ENCODE data around the gene CCNL2. TPM values are rescaled to one million over a fixed set of nuclear protein-coding genes. Genes with fewer than 3 reads are reported as not detected.
A peak's percentile ranks its signal among the peaks of the same experiment; 100 is the strongest.

The CCNL2 gene
- total and polyA plus RNA-seq, 2 of the 13 experiments (the other 11 are each of a cell fraction or from before 2014, with no cell fraction given) = 105 to 340 TPM

DNA sequence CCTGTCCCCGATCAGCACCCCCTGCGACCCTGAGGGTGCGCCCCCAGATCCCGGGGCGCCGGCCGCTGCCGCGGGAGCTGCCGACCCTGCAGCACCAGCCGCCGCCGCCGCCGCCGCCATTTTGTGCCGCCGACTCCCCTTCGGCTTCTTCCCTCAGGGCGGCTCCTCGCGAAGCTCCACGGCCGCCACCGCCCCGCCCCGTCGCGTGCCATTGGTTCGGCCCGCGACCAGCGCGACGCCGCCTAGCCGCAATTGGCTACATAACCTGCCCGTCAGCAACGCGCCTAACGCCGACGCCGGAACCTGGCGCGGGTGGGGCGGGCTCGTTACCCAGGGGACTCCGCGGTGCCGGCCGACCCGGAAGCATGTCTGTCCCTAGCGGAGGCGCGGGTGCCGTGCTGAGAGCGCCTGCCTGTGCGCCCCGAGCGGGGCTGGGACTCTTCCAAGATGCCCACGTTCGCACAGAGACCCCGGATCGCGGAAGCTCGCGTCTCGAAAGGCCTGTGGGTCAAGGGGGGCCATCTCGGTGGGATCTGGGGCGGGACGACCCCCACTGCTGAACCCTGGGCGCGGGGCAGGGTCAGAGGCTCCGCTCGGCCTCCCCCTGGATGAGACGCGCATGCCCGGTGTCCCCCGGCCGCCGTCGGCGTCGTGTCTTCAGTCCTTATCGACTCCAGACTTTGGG lies at the start of gene CCNL2 (continued):
- TF ChIP-seq KLF15 (CRISPR knock-in tag; IDR thresholded peaks at IDR 0.05; ENCODE audit: borderline replicate concordance) (no peak; the same call in 1 of the 2 replicates), ARNT (IDR thresholded peaks at IDR 0.05) (no peak), REL (CRISPR knock-in tag; conservative IDR thresholded peaks at IDR 0.05) (no peak), DNMT3B (CRISPR knock-in tag; conservative IDR thresholded peaks at IDR 0.05) (no peak), ZNF720 (CRISPR knock-in tag; IDR thresholded peaks at IDR 0.05) (no peak), JUND (CRISPR knock-in tag; IDR thresholded peaks at IDR 0.05) (no peak), ZNF180 (CRISPR knock-in tag; IDR thresholded peaks at IDR 0.05; ENCODE audit: borderline replicate concordance, low read depth) (no peak; the same call in 1 of the 2 replicates), SRSF1 (optimal IDR thresholded peaks at IDR 0.05; ENCODE audit: low read depth, low read length) (peak; percentile 70), KDM5A (IDR thresholded peaks at IDR 0.05; ENCODE audit: borderline replicate concordance, low read length) (no peak), LCORL (IDR thresholded peaks at IDR 0.05) (no peak), LCORL (CRISPR knock-in tag; IDR thresholded peaks at IDR 0.05) (peak; percentile 55; the same call in 1 of the 2 replicates), RXRB (CRISPR knock-in tag; IDR thresholded peaks at IDR 0.05; ENCODE audit: borderline replicate concordance) (peak; percentile 49), GATAD2A (CRISPR knock-in tag; IDR thresholded peaks at IDR 0.05) (no peak), DR1 (CRISPR knock-in tag; IDR thresholded peaks at IDR 0.05) (peak; percentile 79), SMC3 (IDR thresholded peaks at IDR 0.05; ENCODE audit: low read length) (no peak; the same call in 1 of the 2 replicates), ZNF256 (CRISPR knock-in tag; conservative IDR thresholded peaks at IDR 0.05) (no peak), KAT7 (CRISPR knock-in tag; IDR thresholded peaks at IDR 0.05; ENCODE audit: borderline replicate concordance) (peak; percentile 63; the same call in 1 of the 2 replicates), ZNF619 (CRISPR knock-in tag; IDR thresholded peaks at IDR 0.05) (no peak)
- TF ChIP-seq, protein P1, sequence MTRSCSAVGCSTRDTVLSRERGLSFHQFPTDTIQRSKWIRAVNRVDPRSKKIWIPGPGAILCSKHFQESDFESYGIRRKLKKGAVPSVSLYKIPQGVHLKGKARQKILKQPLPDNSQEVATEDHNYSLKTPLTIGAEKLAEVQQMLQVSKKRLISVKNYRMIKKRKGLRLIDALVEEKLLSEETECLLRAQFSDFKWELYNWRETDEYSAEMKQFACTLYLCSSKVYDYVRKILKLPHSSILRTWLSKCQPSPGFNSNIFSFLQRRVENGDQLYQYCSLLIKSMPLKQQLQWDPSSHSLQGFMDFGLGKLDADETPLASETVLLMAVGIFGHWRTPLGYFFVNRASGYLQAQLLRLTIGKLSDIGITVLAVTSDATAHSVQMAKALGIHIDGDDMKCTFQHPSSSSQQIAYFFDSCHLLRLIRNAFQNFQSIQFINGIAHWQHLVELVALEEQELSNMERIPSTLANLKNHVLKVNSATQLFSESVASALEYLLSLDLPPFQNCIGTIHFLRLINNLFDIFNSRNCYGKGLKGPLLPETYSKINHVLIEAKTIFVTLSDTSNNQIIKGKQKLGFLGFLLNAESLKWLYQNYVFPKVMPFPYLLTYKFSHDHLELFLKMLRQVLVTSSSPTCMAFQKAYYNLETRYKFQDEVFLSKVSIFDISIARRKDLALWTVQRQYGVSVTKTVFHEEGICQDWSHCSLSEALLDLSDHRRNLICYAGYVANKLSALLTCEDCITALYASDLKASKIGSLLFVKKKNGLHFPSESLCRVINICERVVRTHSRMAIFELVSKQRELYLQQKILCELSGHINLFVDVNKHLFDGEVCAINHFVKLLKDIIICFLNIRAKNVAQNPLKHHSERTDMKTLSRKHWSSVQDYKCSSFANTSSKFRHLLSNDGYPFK (CRISPR knock-in tag; IDR thresholded peaks at IDR 0.05; ENCODE audit: borderline replicate concordance) = peak; percentile 56; the same call in 1 of the 2 replicates
- TF ChIP-seq, protein P2, sequence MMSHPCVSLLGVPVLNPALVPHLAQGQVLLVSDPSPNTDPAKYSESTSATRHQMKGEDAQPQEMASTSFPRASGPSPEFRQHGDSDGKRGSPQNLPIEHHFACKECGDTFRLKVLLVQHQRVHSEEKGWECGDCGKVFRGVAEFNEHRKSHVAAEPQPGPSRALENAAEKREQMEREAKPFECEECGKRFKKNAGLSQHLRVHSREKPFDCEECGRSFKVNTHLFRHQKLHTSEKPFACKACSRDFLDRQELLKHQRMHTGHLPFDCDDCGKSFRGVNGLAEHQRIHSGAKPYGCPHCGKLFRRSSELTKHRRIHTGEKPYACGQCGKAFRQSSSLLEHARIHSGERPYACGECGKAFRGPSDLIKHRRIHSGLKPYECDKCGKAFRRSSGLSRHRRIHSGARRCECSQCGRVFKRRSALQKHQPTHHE (CRISPR knock-in tag; IDR thresholded peaks at IDR 0.05; ENCODE audit: borderline replicate concordance) = no peak
- TF ChIP-seq, protein P3, sequence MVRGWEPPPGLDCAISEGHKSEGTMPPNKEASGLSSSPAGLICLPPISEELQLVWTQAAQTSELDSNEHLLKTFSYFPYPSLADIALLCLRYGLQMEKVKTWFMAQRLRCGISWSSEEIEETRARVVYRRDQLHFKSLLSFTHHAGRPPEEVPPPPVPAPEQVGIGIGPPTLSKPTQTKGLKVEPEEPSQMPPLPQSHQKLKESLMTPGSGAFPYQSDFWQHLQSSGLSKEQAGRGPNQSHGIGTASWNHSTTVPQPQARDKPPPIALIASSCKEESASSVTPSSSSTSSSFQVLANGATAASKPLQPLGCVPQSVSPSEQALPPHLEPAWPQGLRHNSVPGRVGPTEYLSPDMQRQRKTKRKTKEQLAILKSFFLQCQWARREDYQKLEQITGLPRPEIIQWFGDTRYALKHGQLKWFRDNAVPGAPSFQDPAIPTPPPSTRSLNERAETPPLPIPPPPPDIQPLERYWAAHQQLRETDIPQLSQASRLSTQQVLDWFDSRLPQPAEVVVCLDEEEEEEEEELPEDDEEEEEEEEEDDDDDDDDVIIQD (CRISPR knock-in tag; IDR thresholded peaks at IDR 0.05; ENCODE audit: low read depth) = no peak
- TF ChIP-seq, protein P4, sequence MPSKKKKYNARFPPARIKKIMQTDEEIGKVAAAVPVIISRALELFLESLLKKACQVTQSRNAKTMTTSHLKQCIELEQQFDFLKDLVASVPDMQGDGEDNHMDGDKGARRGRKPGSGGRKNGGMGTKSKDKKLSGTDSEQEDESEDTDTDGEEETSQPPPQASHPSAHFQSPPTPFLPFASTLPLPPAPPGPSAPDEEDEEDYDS (CRISPR knock-in tag; IDR thresholded peaks at IDR 0.05) = peak; percentile 88
- TF ChIP-seq, protein P5, sequence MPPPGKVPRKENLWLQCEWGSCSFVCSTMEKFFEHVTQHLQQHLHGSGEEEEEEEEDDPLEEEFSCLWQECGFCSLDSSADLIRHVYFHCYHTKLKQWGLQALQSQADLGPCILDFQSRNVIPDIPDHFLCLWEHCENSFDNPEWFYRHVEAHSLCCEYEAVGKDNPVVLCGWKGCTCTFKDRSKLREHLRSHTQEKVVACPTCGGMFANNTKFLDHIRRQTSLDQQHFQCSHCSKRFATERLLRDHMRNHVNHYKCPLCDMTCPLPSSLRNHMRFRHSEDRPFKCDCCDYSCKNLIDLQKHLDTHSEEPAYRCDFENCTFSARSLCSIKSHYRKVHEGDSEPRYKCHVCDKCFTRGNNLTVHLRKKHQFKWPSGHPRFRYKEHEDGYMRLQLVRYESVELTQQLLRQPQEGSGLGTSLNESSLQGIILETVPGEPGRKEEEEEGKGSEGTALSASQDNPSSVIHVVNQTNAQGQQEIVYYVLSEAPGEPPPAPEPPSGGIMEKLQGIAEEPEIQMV (CRISPR knock-in tag; IDR thresholded peaks at IDR 0.05; ENCODE audit: low read depth) = peak; percentile 73
